GM18499 (cell line): ENCODE measurements around the gene PLXNA4.

Source experiments
- ATAC-seq: cut with Tn5 transposase; IDR thresholded peaks from one replicate; pipeline ENCODE4 v1.9.1; 2021; ENCODE audit warnings: moderate number of reproducible peaks; ENCODE audit not compliant: insufficient read depth, unreplicated experiment

The PLXNA4 gene

DNA sequence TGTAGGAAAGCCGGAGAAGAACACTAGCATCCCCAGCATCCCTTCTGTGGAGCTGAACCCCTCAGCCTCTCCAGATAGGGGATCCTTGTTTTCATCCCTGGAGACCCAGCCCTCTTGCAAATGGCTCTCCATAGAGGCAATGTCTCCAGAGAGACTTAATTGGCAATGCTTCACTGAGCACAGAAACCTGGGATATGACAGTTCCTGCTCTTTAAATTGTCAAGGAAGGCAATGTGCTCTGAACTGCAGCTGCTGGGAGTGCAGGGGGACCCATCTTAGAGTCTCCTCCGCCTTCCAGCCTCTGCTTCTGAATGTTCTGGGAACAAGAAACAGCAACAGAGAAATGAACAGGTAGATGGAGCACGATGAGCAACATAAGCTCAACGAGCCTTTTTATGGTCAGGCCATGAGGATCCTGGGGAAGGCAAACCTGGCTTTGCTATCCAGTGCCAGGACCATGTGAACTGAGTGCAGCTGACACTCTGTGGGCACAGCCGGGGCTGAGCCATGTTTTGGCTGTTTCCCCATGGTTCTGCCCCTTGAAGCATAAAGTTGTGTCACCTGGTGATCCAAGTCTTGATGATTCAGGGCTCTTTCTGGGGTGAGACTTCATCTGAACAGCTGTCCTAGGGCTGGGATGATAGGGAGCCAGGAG is 481.0 kb downstream of the PLXNA4 start:
- ATAC-seq: no peak

DNA sequence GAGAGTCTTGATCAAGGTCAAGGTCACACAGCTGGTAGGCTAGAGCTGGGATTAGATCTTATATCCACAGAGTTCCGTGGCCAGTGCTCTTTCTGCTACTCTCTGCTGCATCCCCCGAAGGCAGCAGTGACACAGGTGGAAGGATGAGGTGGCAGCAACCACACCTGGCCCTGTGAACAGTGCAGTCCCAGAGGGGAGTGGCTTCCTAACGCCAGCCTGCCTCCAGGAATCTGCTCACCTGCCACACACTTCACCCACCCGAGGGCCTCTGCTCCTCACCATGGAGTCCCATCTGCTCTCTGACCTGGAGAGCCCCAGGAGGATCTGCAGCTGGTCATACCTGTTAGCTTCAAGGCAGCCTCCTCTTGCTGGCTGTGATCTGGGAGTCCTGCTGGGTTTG is 484.2 kb downstream of the PLXNA4 start:
- no peak for ATAC-seq

- no peak for ATAC-seq
Measured at GRCh38 chr7:132091706-132092105, 484.6 kb downstream of the PLXNA4 start.

GRCh38 chr7:132090444-132090843 is 485.8 kb downstream of the PLXNA4 start:
- no peak for ATAC-seq

DNA sequence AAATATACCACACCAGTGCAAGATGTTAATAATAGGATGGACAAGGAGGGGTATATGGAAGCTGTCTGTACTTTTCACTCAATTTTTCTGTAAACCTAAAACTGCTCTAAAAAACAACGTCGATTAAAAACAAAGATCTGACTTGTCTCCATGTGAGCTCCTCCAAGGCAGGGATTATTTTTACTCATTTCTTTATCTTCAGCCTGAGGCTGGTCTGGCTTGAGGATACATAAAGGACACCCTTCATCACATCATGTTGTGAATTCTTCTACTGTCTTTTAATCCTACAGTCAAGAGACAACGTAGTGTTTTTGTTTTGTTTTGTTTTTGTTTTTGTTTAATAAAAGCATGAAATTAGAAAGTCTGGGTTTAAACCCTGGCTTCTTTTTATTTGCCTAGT is 486.9 kb downstream of the PLXNA4 start:
- ATAC-seq: no peak

- ATAC-seq: no peak
Measured at GRCh38 chr7:132087421-132087820, 488.8 kb downstream of the PLXNA4 start.

DNA sequence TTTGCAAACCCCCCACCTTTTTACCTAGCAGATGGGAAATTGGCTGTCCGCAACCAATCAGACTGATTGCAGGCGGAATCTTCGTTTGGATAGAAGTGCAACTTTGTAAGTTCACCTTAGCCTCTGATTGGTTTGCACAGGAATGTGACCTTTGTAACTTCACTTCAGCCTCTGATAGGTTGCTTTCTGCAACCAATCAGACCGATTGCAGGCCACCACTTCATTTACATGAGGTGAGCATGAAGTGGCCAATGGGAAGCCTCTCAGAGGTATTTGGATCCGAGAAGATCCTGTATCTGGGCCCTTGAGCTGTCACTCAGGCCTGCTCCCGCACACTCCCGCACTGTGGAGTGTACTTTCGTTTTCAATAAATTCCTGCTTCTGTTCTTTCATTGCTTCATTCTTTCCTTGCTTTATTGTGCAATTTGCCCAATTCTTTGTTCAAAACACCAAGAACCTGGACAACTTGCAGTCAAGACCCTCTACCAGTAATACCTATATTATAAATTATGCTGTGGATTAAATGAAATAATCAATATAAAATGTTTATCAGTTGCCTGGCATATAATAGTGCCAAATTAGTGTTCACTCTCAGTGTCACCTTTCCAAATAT is 491.4 kb downstream of the PLXNA4 start:
- no peak for ATAC-seq

DNA sequence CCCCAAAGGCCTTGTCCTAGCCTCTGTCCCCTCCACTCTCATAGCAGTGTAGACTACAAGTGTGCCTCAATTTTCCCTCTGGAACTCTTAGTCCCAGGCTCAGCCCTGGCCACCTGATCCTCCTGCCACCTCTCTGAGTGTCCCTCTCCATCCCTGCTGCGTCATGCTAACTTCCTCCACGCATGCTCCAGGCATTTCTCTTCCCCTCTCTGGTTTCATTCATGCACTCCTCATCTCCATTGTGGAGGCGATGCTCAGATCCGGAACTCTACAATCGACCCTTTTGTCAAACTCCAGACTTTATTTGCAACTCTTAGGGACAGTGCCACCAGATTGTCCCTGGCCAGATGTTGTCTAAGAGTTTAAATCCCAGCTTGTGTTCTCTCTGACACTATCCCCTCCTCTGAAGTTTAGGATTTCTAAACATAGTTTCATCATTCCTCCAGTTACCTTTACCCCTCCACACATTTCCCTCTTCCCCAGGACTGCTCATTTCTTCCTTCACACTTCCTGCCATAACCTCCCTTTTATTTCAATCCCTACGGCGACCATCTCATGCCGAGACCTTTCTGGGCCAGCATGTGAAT is 492.6 kb downstream of the PLXNA4 start:
- no peak for ATAC-seq

- ATAC-seq: no peak
Measured at GRCh38 chr7:132083126-132083525, 493.1 kb downstream of the PLXNA4 start.

GRCh38 chr7:132082394-132082793 is 493.9 kb downstream of the PLXNA4 start:
- ATAC-seq: no peak

- ATAC-seq: no peak
Measured at GRCh38 chr7:132081686-132082085, 494.6 kb downstream of the PLXNA4 start.

DNA sequence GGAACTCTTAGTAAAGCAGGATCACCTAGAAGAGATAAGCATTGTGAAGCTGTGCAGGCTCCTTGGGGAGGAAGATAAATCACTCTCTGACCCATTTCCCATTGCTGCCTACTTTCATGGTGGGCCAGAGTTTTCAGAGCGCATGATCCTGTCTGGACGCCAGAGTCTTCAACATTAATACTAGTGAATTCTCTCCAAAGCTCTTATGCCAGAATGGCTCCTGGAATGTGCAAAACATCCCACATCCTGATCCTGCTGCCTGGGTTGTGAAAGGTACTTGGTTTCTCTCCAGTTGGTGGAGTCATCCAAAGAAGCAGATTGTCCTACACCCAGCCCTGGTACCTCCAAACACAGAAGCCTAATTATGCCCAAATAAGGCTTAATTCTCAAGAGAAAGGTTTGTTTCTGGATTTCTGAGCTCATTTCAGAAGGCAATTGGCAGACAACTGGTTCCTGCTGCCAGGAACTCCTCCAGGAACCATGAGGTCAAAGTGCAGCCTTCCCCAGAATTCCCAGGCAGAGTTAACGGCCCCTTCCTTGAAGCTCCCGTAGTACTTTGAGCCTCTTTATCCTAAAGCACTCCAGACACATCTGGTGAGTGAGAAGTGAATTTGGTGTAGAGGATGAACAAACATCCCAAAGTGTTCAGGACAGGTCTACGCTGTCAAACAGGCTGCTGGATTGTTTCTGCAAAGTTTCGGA is 495.2 kb downstream of the PLXNA4 start:
- no peak for ATAC-seq

GRCh38 chr7:132080467-132080866 is 495.8 kb downstream of the PLXNA4 start:
- ATAC-seq: no peak

GRCh38 chr7:132078891-132079735 is 497.2 kb downstream of the PLXNA4 start:
- ATAC-seq: no peak

GRCh38 chr7:132077971-132078685 is 498.1 kb downstream of the PLXNA4 start:
- ATAC-seq: no peak

DNA sequence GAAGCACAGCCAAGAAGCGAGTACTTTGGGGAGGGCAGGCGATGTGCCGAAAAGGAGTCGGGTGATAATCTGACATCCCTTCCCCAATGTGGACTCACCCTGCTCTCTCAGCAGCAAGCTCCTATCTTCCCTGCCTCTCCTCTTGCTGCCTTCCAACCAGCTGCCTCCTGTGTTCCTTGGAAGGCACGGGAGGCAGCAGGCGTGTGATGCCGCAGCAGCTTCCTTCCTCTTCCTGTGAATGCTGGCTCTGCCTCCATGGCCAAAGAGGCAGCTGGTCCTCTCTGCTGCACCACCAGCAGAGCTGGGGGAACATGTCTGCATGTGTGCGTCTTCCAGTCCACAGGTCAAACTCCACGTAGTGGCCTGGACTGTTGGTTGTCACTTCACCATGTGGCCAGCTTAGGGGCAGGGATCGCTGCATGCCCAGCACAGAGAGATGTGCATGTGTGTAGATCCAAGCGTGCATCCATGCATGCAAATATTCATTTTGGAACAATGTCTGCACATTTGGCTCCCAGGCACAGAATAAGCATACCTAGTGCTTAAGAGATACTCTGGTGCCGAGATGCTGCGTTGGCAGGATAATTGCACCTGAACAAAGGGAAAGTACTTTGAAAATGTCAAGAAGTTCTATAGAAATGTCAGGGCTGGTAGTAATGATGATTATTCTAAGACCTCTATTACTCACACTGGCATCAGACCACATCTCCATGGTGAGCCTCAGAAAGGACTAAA is 499.8 kb downstream of the PLXNA4 start:
- no peak for ATAC-seq

DNA sequence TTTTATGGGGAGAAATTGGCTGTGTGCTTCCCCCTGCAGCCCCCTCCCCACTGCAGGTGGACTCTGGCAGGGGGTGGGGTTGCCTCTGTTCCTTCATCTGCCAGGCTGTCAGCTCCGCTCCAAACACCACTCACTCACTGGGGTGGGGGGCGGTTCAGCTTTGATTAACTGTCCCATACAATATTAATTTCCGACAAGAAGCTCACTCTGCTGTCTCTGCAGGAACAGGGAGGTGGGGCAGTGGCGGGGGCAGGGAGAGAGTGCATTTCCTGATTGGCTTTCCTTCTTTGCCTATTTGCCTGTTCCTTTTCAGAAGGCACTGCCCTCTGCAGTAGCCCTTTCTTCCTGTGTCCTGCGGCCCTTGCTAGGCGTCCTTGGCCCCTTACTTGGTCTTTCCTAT is 500.8 kb downstream of the PLXNA4 start:
- no peak for ATAC-seq

- no peak for ATAC-seq
Measured at GRCh38 chr7:132073920-132074589, 502.2 kb downstream of the PLXNA4 start.
